WTC11 (cell line): ENCODE results near the gene HCN1. TPM values are rescaled to one million over a fixed set of nuclear protein-coding genes. Genes with fewer than 3 reads are reported as not detected.

ENCODE experiments used
- ATAC-seq: fragments of 200-7000 bp; cut with Tn5 transposase; 2 replicates; pipeline ENCODE4 v1.10.0; 2021; ENCODE audit warnings: mild to moderate bottlenecking, moderate library complexity
- CTCF ChIA-PET: fragments of 300-600 bp; sonication (Branson Sonifier 250); formaldehyde crosslinking; loops from one replicate; lab custom pipeline; 2021; ENCODE audit warnings: antibody characterized with exemption; lab: Charles Lee
- POLR2A ChIA-PET: fragments of 350-600 bp; sonication (Branson Sonifier 250); formaldehyde crosslinking; loops from one replicate; lab custom pipeline; 2021; ENCODE audit warnings: antibody characterized with exemption; lab: Charles Lee
- DNase-seq: peaks from one replicate; pipeline ENCODE4 v3.0.0; 2021; ENCODE audit warnings: low spot score
- H3K27ac Mint-ChIP-seq: 2 replicates; pipeline ENCODE4 v1.8.0; 2021; ENCODE audit warnings: mixed read lengths
- H3K27me3 Mint-ChIP-seq: 2 replicates; pipeline ENCODE4 v1.8.0; 2021; ENCODE audit warnings: low read depth, mild to moderate bottlenecking, moderate library complexity, mixed read lengths
- H3K36me3 Mint-ChIP-seq: 2 replicates; pipeline ENCODE4 v1.8.0; 2021; ENCODE audit warnings: mixed read lengths
- H3K4me1 Mint-ChIP-seq: 2 replicates; pipeline ENCODE4 v1.8.0; 2022; ENCODE audit warnings: mixed read lengths
- H3K4me3 Mint-ChIP-seq: 2 replicates; pipeline ENCODE4 v1.8.0; 2021; ENCODE audit warnings: mild to moderate bottlenecking, moderate library complexity, mixed read lengths
- H3K9me3 Mint-ChIP-seq: 2 replicates; pipeline ENCODE4 v1.8.0; 2021; ENCODE audit warnings: mixed read lengths
- ARID4B ChIP-seq: sonication (generic); formaldehyde crosslinking; IDR thresholded peaks from 2 replicates; pipeline ENCODE4 v1.8.0; 2023; ENCODE audit warnings: missing genetic modification reagents, mild to moderate bottlenecking, borderline replicate concordance
- ATF1 ChIP-seq: sonication (generic); formaldehyde crosslinking; IDR thresholded peaks from 2 replicates; pipeline ENCODE4 v1.8.1; 2023; ENCODE audit warnings: mild to moderate bottlenecking, moderate library complexity, missing genetic modification reagents
- CBFB ChIP-seq: sonication (generic); formaldehyde crosslinking; IDR thresholded peaks from 2 replicates; pipeline ENCODE4 v1.8.1; 2022; ENCODE audit warnings: mild to moderate bottlenecking, low read depth, missing genetic modification reagents
- CREB1 ChIP-seq: sonication (generic); formaldehyde crosslinking; IDR thresholded peaks from 2 replicates; pipeline ENCODE4 v1.8.0; 2023; ENCODE audit warnings: mild to moderate bottlenecking, missing genetic modification reagents
- ESRRA ChIP-seq: sonication (generic); formaldehyde crosslinking; IDR thresholded peaks from 2 replicates; pipeline ENCODE4 v1.8.1; 2022; ENCODE audit warnings: mild to moderate bottlenecking, missing genetic modification reagents, borderline replicate concordance
- GTF2I ChIP-seq: fragments of 250-450 bp; sonication (Bioruptor Pico); conservative IDR thresholded peaks from 2 replicates; pipeline ENCODE4 v1.4.0; 2021; ENCODE audit warnings: mild to moderate bottlenecking
- SP1 ChIP-seq: sonication (generic); formaldehyde crosslinking; conservative IDR thresholded peaks from 2 replicates; pipeline ENCODE4 v1.8.1; 2022; ENCODE audit warnings: missing genetic modification reagents
- ZNF121 ChIP-seq: sonication (generic); formaldehyde crosslinking; IDR thresholded peaks from 2 replicates; pipeline ENCODE4 v1.8.0; 2023; ENCODE audit warnings: missing genetic modification reagents
- ZNF263 ChIP-seq: sonication (generic); formaldehyde crosslinking; IDR thresholded peaks from 2 replicates; pipeline ENCODE4 v1.8.1; 2022; ENCODE audit warnings: low read depth, mild to moderate bottlenecking, moderate library complexity, missing genetic modification reagents
- ZNF416 ChIP-seq: fragments of 250-450 bp; sonication (Bioruptor Pico); IDR thresholded peaks from 2 replicates; pipeline ENCODE4 v1.9.0; 2021; ENCODE audit warnings: mild to moderate bottlenecking, inconsistent platforms
- total RNA-seq: library from RNA; stranded (reverse); gene quantifications from 3 replicates; pipeline ENCODE4 v1.2.3, GENCODE V29; 2021
- TF ChIP-seq, protein P1 (sequence below): sonication (generic); formaldehyde crosslinking; IDR thresholded peaks from 2 replicates; pipeline ENCODE4 v1.8.1; 2022; ENCODE audit warnings: mild to moderate bottlenecking, moderate library complexity, missing genetic modification reagents
- TF ChIP-seq, protein P2 (sequence below): fragments of 250-450 bp; sonication (Bioruptor Pico); IDR thresholded peaks from 2 replicates; pipeline ENCODE4 v1.9.0; 2021; ENCODE audit warnings: mild to moderate bottlenecking
- TF ChIP-seq, protein P3 (sequence below): sonication (generic); formaldehyde crosslinking; IDR thresholded peaks from 2 replicates; pipeline ENCODE4 v1.8.1; 2022; ENCODE audit warnings: low read depth, mild to moderate bottlenecking, moderate library complexity, missing genetic modification reagents, borderline replicate concordance
- TF ChIP-seq, protein P4 (sequence below): fragments of 250-450 bp; sonication (Bioruptor Pico); IDR thresholded peaks from 2 replicates; pipeline ENCODE4 v1.9.0; 2021; ENCODE audit warnings: moderate library complexity, mild to moderate bottlenecking, inconsistent platforms, borderline replicate concordance
- TF ChIP-seq, protein P5 (sequence below): fragments of 250-450 bp; sonication (Bioruptor Pico); IDR thresholded peaks from 2 replicates; pipeline ENCODE4 v1.8.0; 2021; ENCODE audit warnings: mild to moderate bottlenecking
- TF ChIP-seq, protein P6 (sequence below): fragments of 200-600 bp; IDR thresholded peaks from 2 replicates; pipeline ENCODE4 v1.8.0; 2022; ENCODE audit warnings: antibody characterized with exemption

Gene HCN1
- total RNA-seq, 1 experiment from 2014 or later = 2.2 TPM

GRCh38 chr5:45648744-45649143, 47.4 kb downstream of the HCN1 start (continued):
- TF ChIP-seq ARID4B (no peak), GTF2I (CRISPR knock-in tag) (no peak), CREB1 (CRISPR knock-in tag) (no peak), SP1 (CRISPR knock-in tag) (no peak), ZNF416 (CRISPR knock-in tag) (no peak), ATF1 (CRISPR knock-in tag) (no peak), ZNF263 (CRISPR knock-in tag) (no peak)
- TF ChIP-seq, protein P1, sequence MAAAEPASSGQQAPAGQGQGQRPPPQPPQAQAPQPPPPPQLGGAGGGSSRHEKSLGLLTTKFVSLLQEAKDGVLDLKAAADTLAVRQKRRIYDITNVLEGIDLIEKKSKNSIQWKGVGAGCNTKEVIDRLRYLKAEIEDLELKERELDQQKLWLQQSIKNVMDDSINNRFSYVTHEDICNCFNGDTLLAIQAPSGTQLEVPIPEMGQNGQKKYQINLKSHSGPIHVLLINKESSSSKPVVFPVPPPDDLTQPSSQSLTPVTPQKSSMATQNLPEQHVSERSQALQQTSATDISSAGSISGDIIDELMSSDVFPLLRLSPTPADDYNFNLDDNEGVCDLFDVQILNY (CRISPR knock-in tag) = no peak
- TF ChIP-seq, protein P2, sequence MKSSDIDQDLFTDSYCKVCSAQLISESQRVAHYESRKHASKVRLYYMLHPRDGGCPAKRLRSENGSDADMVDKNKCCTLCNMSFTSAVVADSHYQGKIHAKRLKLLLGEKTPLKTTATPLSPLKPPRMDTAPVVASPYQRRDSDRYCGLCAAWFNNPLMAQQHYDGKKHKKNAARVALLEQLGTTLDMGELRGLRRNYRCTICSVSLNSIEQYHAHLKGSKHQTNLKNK (CRISPR knock-in tag) = no peak
- TF ChIP-seq, protein P3, sequence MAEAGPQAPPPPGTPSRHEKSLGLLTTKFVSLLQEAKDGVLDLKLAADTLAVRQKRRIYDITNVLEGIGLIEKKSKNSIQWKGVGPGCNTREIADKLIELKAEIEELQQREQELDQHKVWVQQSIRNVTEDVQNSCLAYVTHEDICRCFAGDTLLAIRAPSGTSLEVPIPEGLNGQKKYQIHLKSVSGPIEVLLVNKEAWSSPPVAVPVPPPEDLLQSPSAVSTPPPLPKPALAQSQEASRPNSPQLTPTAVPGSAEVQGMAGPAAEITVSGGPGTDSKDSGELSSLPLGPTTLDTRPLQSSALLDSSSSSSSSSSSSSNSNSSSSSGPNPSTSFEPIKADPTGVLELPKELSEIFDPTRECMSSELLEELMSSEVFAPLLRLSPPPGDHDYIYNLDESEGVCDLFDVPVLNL (CRISPR knock-in tag) = no peak
- TF ChIP-seq, protein P4, sequence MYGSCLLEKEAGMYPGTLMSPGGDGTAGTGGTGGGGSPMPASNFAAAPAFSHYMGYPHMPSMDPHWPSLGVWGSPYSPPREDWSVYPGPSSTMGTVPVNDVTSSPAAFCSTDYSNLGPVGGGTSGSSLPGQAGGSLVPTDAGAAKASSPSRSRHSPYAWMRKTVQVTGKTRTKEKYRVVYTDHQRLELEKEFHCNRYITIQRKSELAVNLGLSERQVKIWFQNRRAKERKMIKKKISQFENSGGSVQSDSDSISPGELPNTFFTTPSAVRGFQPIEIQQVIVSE (CRISPR knock-in tag) = no peak

DNA sequence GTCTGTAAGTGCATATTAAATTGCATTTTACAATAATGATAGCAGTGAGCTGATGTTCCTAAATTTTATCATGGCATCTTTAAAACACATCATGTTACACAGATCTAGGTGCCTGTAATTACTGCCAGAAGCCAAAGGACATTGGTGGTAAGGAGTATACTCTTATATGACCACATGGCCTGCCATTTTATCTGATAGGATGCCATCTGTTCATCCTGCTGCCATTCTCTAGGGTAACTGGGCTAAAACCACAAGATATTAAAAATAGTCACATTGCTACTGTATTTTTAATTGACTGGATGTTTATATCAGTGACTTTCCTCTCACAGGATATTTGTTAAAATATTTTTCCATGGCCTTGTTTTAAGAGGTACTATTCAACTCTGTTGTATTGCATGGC, 53.1 kb downstream of the HCN1 start:
- no peak for ATAC-seq
- Mint-ChIP-seq H3K4me1 (no peaks in the 10 kb centered on the region), H3K4me3 (no peak overlapping the region), H3K36me3 (no peaks in the 10 kb centered on the region), H3K9me3 (no peaks in the 10 kb centered on the region), H3K27me3 (no peaks in the 10 kb centered on the region), H3K27ac (no peak overlapping the region)
- ChIA-PET CTCF (interaction anchor here (1.5 kb wide), 1 partner anchor 53 kb away, joined by 4 read pairs; the partner anchor contains the start of gene HCN1), POLR2A (no interaction called here)
- DNase-seq = no peak
- TF ChIP-seq ZNF121 (CRISPR knock-in tag) (no peak), ESRRA (CRISPR knock-in tag) (no peak), CBFB (CRISPR knock-in tag) (no peak)
- TF ChIP-seq, protein P5, sequence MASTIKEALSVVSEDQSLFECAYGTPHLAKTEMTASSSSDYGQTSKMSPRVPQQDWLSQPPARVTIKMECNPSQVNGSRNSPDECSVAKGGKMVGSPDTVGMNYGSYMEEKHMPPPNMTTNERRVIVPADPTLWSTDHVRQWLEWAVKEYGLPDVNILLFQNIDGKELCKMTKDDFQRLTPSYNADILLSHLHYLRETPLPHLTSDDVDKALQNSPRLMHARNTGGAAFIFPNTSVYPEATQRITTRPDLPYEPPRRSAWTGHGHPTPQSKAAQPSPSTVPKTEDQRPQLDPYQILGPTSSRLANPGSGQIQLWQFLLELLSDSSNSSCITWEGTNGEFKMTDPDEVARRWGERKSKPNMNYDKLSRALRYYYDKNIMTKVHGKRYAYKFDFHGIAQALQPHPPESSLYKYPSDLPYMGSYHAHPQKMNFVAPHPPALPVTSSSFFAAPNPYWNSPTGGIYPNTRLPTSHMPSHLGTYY (CRISPR knock-in tag) = no peak
- TF ChIP-seq, protein P6, sequence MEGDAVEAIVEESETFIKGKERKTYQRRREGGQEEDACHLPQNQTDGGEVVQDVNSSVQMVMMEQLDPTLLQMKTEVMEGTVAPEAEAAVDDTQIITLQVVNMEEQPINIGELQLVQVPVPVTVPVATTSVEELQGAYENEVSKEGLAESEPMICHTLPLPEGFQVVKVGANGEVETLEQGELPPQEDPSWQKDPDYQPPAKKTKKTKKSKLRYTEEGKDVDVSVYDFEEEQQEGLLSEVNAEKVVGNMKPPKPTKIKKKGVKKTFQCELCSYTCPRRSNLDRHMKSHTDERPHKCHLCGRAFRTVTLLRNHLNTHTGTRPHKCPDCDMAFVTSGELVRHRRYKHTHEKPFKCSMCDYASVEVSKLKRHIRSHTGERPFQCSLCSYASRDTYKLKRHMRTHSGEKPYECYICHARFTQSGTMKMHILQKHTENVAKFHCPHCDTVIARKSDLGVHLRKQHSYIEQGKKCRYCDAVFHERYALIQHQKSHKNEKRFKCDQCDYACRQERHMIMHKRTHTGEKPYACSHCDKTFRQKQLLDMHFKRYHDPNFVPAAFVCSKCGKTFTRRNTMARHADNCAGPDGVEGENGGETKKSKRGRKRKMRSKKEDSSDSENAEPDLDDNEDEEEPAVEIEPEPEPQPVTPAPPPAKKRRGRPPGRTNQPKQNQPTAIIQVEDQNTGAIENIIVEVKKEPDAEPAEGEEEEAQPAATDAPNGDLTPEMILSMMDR = no peak
